Endothelial cell of umbilical vein (primary cell): ENCODE measurements around the gene CCSER2. TPM values are rescaled to one million over a fixed set of nuclear protein-coding genes. Genes with fewer than 3 reads are reported as not detected.

ENCODE experiments used
- BruUV-seq: library from RNA; stranded (reverse); fragments of 400-500 nt; replicated peaks from 2 replicates; lab custom pipeline; 2021; lab: Mats Ljungman, UMichigan
- CTCF ChIA-PET: fragments of 300-600, 350-600 bp; sonication (Branson Sonifier 250); formaldehyde crosslinking; loops from one replicate; lab custom pipeline; 2021; ENCODE audit warnings: antibody characterized with exemption, inconsistent platforms; lab: Charles Lee
- POLR2A ChIA-PET: fragments of 300-600, 350-600 bp; sonication (Branson Sonifier 250); formaldehyde crosslinking; loops from one replicate; lab custom pipeline; 2021; ENCODE audit warnings: antibody characterized with exemption, inconsistent platforms; lab: Charles Lee
- DNase-seq: peaks from one replicate; pipeline ENCODE4 v3.0.0-alpha.2; 2011; ENCODE audit warnings: low read depth, low spot score
- FAIRE-seq: peaks from 2 replicates; lab custom pipeline; 2011; peaks lifted over from hg19 to GRCh38; lab: Jason Lieb, UNC
- H2AFZ ChIP-seq: 2 replicates; pipeline ENCODE4 v1.6.0; 2012; ENCODE audit warnings: low read depth, low read length, control low read depth, inconsistent platforms
- H3K27ac ChIP-seq: 2 replicates; pipeline ENCODE4 v1.5.1; 2011; ENCODE audit warnings: low read depth, mild to moderate bottlenecking, control low read depth, low read length, moderate library complexity; ENCODE audit not compliant: insufficient read depth
- H3K27me3 ChIP-seq, 2 experiments: 2 replicates each; pipeline versions ENCODE4 v1.6.0 to v1.6.1; 2011; ENCODE audit warnings: low read length in 2 of 2, mixed read lengths in 1 of 2; ENCODE audit not compliant: control insufficient read depth in 2 of 2, insufficient read depth in 2 of 2
- H3K36me3 ChIP-seq, 2 experiments: 2 replicates in 1 of 2; 3 replicates in 1 of 2; pipeline ENCODE4 v1.5.1; 2011; ENCODE audit warnings: low read length in 2 of 2, mild to moderate bottlenecking in 1 of 2, moderate library complexity in 1 of 2; ENCODE audit not compliant: control insufficient read depth in 2 of 2, insufficient read depth in 2 of 2; ENCODE audit errors: extremely low read depth in 1 of 2
- H3K4me1 ChIP-seq: 3 replicates; pipeline ENCODE4 v1.5.1; 2011; ENCODE audit warnings: mild to moderate bottlenecking, low read length; ENCODE audit not compliant: control insufficient read depth, insufficient read depth; ENCODE audit errors: extremely low read depth
- H3K4me2 ChIP-seq: 2 replicates; pipeline ENCODE4 v1.6.1; 2011; ENCODE audit warnings: low read length, control low read depth, mixed read lengths; ENCODE audit not compliant: insufficient read depth
- H3K4me3 ChIP-seq, 3 experiments: fragments of 200-600 bp in 1 of 3; sonication (generic), shearing (Covaris generic) in 1 of 3; replicated peaks in 1 of 3; 2 replicates each; pipeline ENCODE4 v1.5.1; 2011 to 2016; ENCODE audit warnings: control low read depth in 3 of 3, low read length in 3 of 3, mild to moderate bottlenecking in 2 of 3, inconsistent platforms in 1 of 3, low read depth in 1 of 3, moderate library complexity in 1 of 3; ENCODE audit not compliant: insufficient read depth in 1 of 3
- H3K79me2 ChIP-seq: 2 replicates; pipeline ENCODE4 v1.6.0; 2012; ENCODE audit warnings: low read length, inconsistent platforms; ENCODE audit not compliant: control insufficient read depth, insufficient read depth
- H3K9ac ChIP-seq: replicated peaks from 2 replicates; pipeline ENCODE3; 2011; ENCODE audit warnings: low read length, control low read depth; ENCODE audit not compliant: insufficient read depth; ENCODE audit errors: extremely low read depth
- H3K9me1 ChIP-seq: replicated peaks from 3 replicates; pipeline ENCODE4 v1.6.0; 2011; ENCODE audit warnings: mild to moderate bottlenecking, low read length; ENCODE audit not compliant: control insufficient read depth, insufficient read depth; ENCODE audit errors: extremely low read depth
- H3K9me3 ChIP-seq: replicated peaks from 2 replicates; pipeline ENCODE4 v1.5.1; 2012; ENCODE audit warnings: low read length, inconsistent platforms; ENCODE audit not compliant: control insufficient read depth, insufficient read depth
- H4K20me1 ChIP-seq: replicated peaks from 2 replicates; pipeline ENCODE3; 2011; ENCODE audit warnings: mild to moderate bottlenecking, low read length; ENCODE audit not compliant: control insufficient read depth, insufficient read depth; ENCODE audit errors: extremely low read depth
- EZH2 ChIP-seq: IDR thresholded peaks from 2 replicates; pipeline ENCODE4 v1.6.1; 2012; ENCODE audit warnings: borderline replicate concordance, low read depth, mild to moderate bottlenecking, moderate library complexity, low read length, inconsistent platforms; ENCODE audit not compliant: severe bottlenecking
- GATA2 ChIP-seq: IDR thresholded peaks from 2 replicates; pipeline ENCODE4 v1.7.0; 2011; ENCODE audit warnings: low read depth, mild to moderate bottlenecking, moderate library complexity, mixed read lengths, low read length; ENCODE audit not compliant: insufficient read length, insufficient read depth
- JUN ChIP-seq: IDR thresholded peaks from 2 replicates; pipeline ENCODE4 v1.6.1; 2011; ENCODE audit warnings: borderline replicate concordance, low read depth; ENCODE audit not compliant: insufficient read length, insufficient read depth
- MYC ChIP-seq: IDR thresholded peaks from one replicate; pipeline ENCODE4 v1.6.1; 2011; ENCODE audit warnings: mild to moderate bottlenecking, low read depth, low read length
- POLR2A ChIP-seq: IDR thresholded peaks from 2 replicates; pipeline ENCODE4 v1.6.1; 2012; ENCODE audit warnings: low read depth, mild to moderate bottlenecking, control low read depth, low read length
- POLR2AphosphoS5 ChIP-seq: IDR thresholded peaks from 2 replicates; pipeline ENCODE4 v1.6.1; 2012; ENCODE audit warnings: low read depth, mild to moderate bottlenecking, control low read depth, low read length, moderate library complexity; ENCODE audit not compliant: insufficient read depth
- dilution Hi-C: fragments of 300-500 bp; cut with MboI; formaldehyde crosslinking; loops from one replicate; pipeline ENCODE4 v1.15.0; 2019; ENCODE audit warnings: low sequenced_read_pairs; ENCODE audit not compliant: extremely low pct_ligation_motif_present
- intact Hi-C: fragments of 100-400 bp; cut with micrococcal nuclease; formaldehyde crosslinking; loops from one replicate; pipeline ENCODE4 v1.10.0; 2022
- polyA plus RNA-seq, 4 experiments: library from polyadenylated mRNA; depleted of rRNA in 3 of 4; stranded (reverse) in 3 of 4; unstranded in 1 of 4; fragments of >200 nt; gene quantifications; 2 replicates each; pipeline versions ENCODE4 v1.2.1 to v1.2.3, GENCODE V29; 2011 to 2012; ENCODE audit warnings: missing spikeins in 1 of 4
- total RNA-seq: library from RNA; stranded (reverse); gene quantifications from 2 replicates; pipeline ENCODE4 v1.2.3, GENCODE V29; 2021
- TF ChIP-seq, protein P1 (sequence below), 2 donors: IDR thresholded peaks; 1 replicate in 1 of 2; 2 replicates in 1 of 2; pipeline ENCODE4 v1.5.1; 2011; ENCODE audit warnings: low read length in 2 of 2, mild to moderate bottlenecking in 2 of 2, moderate library complexity in 2 of 2, control low read depth in 1 of 2, inconsistent platforms in 1 of 2, low read depth in 1 of 2; ENCODE audit not compliant: insufficient read depth in 1 of 2; ENCODE audit errors: extremely low read depth in 1 of 2

CCSER2 gene
- total and polyA plus RNA-seq, 2 donors (not counting 3 experiments of a cell fraction or from before 2014, with no cell fraction given): 14.5 to 49.3 TPM

DNA sequence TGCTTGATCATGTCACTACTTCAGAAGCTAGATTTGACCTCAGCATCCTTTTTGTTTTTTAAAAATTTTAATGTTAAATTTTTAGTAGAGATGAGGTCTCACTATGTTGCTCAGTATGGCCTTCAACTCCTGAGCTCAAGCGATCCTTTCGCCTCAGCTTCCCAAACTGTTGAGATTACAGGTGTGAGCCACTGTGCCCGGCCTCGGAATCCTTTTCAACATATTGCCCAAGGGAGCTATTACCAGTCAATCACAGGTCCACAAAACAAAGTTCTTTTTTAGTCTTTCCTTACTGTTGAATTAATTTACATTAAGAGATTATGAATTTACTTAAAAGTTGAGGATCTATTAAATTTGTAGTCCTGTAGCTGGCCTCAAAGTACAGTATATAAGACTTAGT lies 37.7 kb downstream of the CCSER2 start:
- Histone ChIP-seq H3K4me3 (no peak overlapping the region), H3K4me1 (no peaks in the 10 kb centered on the region), H3K4me2 (no peak overlapping the region), H3K36me3 (no peaks in the 10 kb centered on the region), H3K27me3 (no peaks in the 10 kb centered on the region), H3K9me1 (no peaks in the 10 kb centered on the region), H3K79me2 (peaks cover 51% of the 10 kb centered on the region), H4K20me1 (peaks cover 4% of the 10 kb centered on the region), H3K9me3 (no peaks in the 10 kb centered on the region), H3K9ac (no peak overlapping the region), H3K27ac (no peak overlapping the region), H2AFZ (no peak overlapping the region)
- ChIA-PET CTCF (interaction anchor here (0.6 to 2.7 kb wide), 5 partner anchors 9 to 171 kb away, joined by 3 to 14 read pairs (median 6); no protein-coding TSS in a partner anchor), POLR2A (no interaction called here)
- FAIRE-seq (no peak), DNase-seq (no peak)
- no TSS peak for BruUV-seq
- dilution Hi-C loops: no loop called here
- intact Hi-C loops: no loop called here
- TF ChIP-seq, protein P1, sequence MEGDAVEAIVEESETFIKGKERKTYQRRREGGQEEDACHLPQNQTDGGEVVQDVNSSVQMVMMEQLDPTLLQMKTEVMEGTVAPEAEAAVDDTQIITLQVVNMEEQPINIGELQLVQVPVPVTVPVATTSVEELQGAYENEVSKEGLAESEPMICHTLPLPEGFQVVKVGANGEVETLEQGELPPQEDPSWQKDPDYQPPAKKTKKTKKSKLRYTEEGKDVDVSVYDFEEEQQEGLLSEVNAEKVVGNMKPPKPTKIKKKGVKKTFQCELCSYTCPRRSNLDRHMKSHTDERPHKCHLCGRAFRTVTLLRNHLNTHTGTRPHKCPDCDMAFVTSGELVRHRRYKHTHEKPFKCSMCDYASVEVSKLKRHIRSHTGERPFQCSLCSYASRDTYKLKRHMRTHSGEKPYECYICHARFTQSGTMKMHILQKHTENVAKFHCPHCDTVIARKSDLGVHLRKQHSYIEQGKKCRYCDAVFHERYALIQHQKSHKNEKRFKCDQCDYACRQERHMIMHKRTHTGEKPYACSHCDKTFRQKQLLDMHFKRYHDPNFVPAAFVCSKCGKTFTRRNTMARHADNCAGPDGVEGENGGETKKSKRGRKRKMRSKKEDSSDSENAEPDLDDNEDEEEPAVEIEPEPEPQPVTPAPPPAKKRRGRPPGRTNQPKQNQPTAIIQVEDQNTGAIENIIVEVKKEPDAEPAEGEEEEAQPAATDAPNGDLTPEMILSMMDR (IDR thresholded peaks at IDR 0.05; ENCODE audit: extremely low read depth in 1 of 2, insufficient read depth in 1 of 2, low read depth in 1 of 2, low read length in 2 of 2): no peak
- TF ChIP-seq GATA2 (no peak), POLR2AphosphoS5 (no peak), MYC (no peak), EZH2 (no peak), POLR2A (no peak), JUN (no peak)
